ENCODE results near the gene NR5A1. TPM values are rescaled to one million over a fixed set of nuclear protein-coding genes. Genes with fewer than 3 reads are reported as not detected.
A peak's percentile ranks its signal among the peaks of the same experiment; 100 is the strongest.

The NR5A1 gene
- not detected for total RNA-seq
- long read RNA-seq = 0 reads

DNA sequence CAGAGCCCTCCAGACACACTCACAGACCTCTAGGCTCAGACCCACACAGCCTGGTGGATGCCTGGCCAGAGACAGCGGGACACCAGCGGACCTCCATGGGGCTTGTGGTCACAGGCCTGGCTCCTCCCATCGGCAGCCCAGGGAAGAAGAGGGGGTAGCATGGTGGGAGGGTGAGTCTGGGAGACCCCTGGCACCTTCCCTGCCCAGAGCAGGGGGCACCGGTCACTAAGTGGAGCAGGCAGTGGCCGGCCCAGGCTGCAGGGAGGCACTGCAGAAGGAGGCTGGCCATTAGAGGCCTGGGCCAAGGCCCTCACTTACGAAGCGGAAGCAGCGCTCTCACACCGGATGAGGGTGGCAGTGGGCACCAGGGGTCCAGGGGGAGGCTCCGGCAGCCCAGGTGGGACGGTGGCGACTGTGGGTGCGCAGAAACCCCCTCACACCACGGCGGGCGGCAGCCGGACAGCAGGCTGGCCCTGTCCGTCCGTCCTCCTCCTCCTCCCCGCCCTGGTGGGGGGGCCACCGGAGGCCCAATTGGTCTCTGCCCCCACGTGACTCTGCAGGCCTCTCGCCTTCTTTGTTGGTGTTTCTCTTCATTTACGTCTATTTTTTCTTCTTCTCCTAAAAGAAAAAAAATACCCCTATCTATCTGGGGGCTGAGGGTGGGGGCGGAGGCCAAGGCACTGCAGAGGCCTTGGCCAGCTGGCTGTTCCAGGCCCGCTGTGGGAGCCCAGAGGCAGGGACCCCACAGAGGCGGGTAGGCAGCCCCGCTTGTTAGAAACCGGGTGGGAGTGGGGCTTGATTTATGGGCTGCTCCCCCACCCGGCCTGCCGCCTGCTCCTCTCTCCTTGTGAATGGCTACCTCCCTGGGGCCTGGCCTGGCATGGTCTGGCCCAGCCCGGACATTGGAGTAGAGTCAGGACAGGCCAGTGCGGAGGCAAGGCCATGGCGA, at the start of gene NR5A1:
Gene NR5A1, minus strand, starts transcription at position 469 of the 949 bp plus-strand sequence. CDS start 4,004 bp downstream, outside the sequence.
- ATAC-seq (no peak), DNase-seq (no peak)
- intact Hi-C loops (cut with DNase I, micrococcal nuclease) = no loop called here

DNA sequence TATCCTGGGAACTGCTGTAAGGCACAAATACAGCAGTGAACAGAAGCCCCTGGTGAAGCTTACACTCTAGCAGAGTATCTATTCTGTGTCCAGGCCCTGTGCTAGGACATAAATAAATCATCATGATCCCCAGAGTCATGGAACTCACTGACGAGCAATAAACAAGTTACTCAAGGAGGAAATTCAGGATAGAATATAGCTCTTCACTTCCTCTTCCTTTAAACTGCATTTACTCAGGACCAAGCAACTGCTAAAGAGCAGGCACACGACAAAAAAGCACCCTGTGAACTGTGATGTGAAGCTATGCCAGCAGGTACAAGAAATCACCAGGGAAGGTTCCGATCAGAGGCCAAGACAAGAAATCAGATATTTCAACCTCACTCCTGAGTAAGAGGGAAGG, 47.8 kb upstream of the NR5A1 start:
- intact Hi-C loops (cut with DNase I, micrococcal nuclease) = no loop called here
- no peak for DNase-seq

DNA sequence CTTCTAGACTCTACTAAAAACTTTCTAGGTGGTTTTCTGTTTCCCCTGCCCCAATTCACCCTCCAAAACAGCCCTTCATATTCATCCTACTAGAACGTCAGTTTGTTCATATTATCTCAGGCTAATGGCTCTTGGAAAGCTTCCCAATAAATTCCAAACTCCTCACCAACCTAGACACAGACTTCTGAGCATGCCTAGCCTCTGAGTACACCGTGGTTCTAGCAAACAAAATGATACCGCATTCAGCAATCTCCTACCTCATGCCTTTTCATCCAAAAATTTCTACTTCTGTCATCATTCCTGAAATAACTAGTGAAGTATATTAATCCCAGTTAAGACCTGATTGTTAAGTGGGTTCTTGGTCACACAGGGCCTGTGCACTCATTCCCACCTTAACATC, 46.5 kb upstream of the NR5A1 start:
- intact Hi-C loops (cut with DNase I, micrococcal nuclease) = loop anchor here in 1 of 2 donors (5.0 kb wide), 1 partner anchor 159 kb away; no protein-coding TSS in a partner anchor
- DNase-seq (no peak), ATAC-seq (no peak)

More for the DNA sequence above, 47.8 kb upstream of the NR5A1 start:
- peak; percentile 86 for ATAC-seq

DNA sequence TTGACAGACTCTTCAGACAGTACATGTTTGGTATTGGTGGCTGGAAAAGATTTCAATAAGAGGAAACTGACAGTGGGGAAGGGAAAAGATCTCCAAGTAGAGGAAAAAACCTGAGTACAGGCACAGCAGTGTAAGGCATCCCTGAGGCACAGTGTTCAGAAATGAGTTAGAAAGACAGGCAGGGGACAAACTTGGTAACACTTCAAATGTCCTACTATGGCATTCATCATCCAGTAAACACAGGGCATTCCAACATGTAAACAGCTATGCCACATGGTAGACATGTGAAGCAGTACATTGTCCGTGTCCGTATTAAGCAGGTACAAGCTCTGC, 45.0 kb upstream of the NR5A1 start:
- intact Hi-C loops (cut with DNase I, micrococcal nuclease) = loop anchor here in 1 of 2 donors (5.0 kb wide), 1 partner anchor 160 kb away; no protein-coding TSS in a partner anchor
- ATAC-seq (no peak), DNase-seq (no peak)

DNA sequence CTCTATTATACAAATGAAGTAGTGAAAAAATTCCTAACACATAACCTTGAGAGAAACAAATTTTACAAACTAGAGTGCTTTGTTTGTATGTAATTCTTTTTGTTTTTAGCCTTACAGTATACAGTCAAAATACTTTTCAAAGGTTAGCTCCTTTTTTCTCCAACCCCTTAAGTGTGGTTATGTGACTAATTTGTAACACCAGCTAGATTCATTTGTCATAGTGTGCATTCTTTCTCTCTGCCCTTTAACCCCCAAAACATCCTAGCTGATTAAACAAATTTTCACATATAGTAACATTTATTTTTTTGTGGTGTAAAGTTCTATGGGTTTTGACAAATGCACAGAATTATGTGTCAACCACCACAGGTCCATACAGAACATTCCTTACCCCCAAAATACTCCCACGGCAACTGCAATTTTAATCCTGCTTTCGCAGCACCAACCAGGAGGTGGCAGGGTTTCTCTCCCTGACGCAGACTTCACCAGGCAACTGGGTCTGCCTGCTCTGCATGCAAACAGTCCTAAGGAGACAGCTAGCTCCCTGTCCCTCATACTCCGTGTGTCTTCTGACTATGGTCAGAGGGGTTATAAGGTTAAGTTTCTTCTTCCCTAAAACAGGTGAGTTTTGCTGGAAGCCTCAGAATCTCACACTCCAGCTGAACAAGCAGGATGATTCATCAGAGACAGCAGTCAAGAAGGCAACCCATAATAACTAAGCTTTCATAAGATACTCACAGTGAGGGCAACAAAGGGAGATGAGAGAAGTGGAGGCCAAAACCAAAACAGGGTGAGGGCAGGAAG, 44.5 kb upstream of the NR5A1 start:
- DNase-seq = peak; percentile 38 to 50
- intact Hi-C loops (cut with DNase I, micrococcal nuclease) = loop anchor here in 1 of 2 donors (5.0 kb wide), 1 partner anchor 161 kb away; no protein-coding TSS in a partner anchor

DNA sequence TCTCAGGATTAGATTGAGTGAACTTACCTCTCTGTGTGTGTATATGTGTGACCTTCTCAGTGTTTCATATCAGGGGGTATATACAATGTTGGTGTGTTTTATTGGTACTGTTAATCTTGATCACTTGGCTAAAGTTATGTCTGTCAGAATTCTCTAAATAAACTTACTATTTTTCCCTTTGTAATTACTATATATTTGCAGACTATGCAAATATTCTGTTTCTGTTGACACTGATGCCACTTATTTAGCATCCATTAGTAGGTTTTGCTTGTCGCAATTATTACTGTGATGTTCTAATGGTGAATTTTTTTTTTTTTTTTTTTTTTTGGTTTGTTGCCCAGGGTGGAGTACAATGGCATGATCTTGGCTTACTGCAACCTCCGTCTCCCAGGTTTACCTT, 42.9 kb upstream of the NR5A1 start:
- intact Hi-C loops (cut with DNase I, micrococcal nuclease) = loop anchor here in 1 of 2 donors (5.0 kb wide), 1 partner anchor 162 kb away; no protein-coding TSS in a partner anchor
- no peak for DNase-seq
- ATAC-seq = no peak

More for the DNA sequence above, 44.5 kb upstream of the NR5A1 start:
- peak; percentile 67 for ATAC-seq

DNA sequence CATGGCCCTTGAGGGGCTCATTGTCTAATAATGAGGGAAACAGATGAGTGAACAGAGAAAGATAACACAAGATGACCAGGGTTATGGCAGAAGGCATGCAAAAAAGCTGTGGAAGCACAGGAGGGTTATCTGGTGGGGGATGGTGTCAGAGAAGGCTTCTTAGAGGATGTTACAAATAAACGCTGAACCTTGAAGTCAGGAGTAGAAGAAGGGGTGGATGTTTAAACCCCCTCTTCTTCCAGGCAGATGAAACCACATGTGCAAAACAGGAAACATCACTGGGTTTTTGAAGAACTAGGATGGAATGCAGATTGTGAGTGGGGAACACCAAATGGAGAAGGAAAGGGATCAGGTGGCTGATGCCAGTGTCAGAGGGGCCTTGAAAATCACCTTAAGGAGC, 41.8 kb upstream of the NR5A1 start:
- intact Hi-C loops (cut with DNase I, micrococcal nuclease) = no loop called here
- ATAC-seq (no peak), DNase-seq (no peak)

DNA sequence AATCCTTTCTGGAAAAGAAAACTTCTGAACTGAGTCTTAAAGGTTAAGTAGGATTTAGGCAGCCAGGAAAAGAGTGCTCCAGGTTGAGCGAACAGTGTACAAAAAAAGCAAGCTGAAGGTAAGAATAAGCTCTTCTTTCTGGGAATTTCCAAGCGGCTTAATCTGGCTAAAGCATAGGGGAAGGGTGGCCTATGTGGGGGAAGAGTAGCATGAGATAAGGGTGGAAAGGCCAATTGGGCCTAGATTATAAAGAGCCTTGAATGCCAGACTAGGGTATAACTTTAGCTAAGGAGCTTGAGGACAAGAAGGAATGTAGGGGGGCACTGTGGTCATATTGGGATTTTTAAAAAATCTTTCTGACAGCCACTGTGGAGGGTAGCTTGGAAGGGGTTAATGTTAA, 37.3 kb upstream of the NR5A1 start:
- ATAC-seq = no peak
- intact Hi-C loops (cut with DNase I, micrococcal nuclease) = no loop called here
- no peak for DNase-seq

DNA sequence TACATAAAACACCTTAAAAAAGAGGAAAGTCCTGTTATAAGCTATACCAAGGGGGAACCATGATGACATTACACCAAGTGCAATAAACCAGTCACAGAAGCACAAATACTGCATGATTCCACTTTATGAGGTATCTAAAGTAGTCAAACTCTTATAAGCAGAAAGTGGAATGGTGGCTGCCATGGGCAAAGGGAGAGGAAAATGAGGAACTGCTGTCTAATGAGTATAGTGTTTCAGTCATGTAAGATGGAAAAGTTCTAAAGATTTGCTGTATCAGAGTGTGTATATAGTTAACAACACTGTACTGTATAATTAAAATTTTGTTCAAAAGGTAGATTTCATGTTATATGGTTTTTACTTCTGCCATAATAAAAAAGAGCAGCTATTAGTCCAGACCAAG, 34.6 kb upstream of the NR5A1 start:
- DNase-seq (no peak), ATAC-seq (no peak)
- intact Hi-C loops (cut with DNase I, micrococcal nuclease) = no loop called here

DNA sequence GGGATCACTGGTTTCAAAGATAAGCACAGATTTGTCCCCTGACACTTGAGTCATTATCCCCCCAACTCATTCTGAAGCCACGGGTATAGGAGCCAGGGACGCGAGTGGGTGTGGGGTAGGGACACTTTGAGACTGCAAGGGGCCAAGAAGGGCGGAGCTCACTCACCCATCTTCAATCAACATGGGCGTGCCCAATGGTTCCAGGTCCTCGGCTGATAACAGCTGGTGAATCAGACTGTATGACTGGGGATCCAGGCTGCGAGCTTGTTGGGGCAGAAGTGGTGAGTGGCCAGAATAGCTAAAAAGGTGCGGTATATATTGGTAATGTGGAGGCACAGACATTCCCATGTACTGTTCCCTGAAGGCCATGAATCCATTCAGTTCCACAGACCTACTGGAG, 30.7 kb upstream of the NR5A1 start:
- intact Hi-C loops (cut with DNase I, micrococcal nuclease) = no loop called here
- DNase-seq = peak in 1 of 2 donors; percentile 22
- peak; percentile 87 for ATAC-seq

DNA sequence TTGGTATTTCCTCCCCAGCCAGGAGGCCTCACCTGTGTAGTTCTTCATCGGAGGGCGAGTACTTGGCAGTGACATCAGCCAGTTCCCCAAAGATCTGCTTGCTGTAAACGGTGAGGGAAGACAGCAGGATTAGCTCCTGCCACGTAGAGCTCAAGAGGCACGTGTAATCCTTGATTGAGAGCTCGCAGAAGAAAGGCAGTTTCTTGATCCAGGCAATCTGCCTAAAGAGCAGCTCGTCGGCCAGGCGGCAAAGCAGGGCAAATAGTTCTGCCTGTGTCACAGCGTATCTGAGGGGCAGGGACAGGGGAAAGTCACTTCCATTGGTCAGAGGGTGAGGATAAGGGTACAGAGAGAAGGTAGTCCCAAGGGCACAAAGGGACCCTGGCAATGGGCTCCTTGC, 28.6 kb upstream of the NR5A1 start:
- no peak for DNase-seq
- ATAC-seq = no peak
- intact Hi-C loops (cut with DNase I, micrococcal nuclease) = no loop called here

DNA sequence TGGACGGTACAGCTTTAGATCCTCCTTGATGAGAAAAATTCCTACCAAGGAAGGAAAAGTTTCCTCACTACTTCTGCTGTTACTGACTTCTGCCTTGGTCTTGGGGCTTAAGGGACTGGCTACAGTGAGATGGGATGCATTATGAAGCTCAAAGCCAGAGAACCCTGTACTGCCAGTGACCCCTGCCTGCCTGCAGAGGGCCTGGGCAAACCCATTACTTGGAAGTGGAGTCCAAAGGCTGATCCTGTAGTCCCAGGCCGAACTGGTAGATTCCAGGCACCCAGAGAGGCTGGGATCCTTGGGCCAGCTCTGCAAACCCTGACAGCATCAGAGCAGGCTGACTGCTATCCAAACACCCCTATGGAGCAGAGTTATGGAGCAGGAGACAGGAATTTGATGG, 25.7 kb upstream of the NR5A1 start:
- ATAC-seq (no peak), DNase-seq (no peak)
- intact Hi-C loops (cut with DNase I, micrococcal nuclease) = no loop called here

DNA sequence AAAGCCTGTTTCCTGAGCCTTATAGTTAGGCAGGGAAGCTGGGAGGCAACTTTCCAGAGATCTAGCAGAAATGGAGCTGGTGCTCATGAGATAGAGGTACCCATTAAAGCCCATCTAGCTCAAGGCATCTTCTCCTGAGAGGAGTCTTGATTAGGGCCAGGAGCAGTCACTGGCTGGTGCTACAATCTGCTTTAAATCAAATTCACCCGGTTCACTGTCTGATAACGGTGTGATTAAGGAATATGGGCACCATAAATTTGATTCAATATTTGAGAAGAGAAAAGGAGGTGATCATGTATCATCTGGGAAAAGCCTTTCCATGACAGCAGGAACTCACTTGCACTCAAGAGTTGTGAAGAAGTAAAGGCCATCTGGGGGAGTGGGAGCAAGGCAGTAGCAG, 23.9 kb upstream of the NR5A1 start:
- intact Hi-C loops (cut with DNase I, micrococcal nuclease) = no loop called here
- no peak for ATAC-seq
- DNase-seq = no peak

DNA sequence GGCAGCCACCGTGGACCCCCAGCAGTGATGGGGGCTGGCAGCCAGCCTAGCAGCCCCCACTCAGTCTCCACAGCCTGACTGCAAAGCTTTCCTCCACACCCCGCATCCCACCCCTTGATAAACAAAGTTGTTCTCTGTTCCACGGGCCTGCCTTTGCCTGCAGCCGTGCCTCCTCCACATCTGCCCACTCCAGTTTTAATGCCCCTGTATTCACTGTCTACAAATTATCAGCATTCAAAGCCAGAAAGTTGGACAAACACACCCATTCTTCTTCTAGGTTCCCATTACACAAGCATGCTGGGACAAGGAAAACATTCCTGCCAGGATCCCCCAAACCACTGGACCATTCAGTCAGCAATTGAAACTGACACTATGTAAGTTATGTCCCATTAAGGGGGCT, 23.0 kb upstream of the NR5A1 start:
- ATAC-seq (no peak), DNase-seq (no peak)
- intact Hi-C loops (cut with DNase I, micrococcal nuclease) = no loop called here

DNA sequence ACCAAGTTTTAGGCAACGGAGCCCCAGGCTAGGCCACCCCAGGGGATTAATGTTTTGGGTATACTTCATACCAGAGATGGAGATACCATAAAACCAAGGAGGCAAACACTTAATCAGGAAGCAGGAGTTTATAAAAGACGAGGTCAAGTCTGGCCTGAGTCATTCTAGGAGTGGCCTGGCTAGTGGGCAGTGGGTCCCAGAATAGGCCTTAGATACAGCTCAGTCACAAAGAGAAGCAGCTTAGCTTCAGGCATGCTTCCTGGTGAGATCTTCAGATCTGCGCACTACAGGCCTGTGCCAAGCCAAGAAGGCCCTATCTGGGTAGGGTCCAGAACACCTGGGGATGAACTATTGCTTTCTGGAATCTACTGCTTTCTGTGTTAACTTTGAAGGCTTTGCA, 20.6 kb upstream of the NR5A1 start:
- intact Hi-C loops (cut with DNase I, micrococcal nuclease) = no loop called here
- ATAC-seq = peak; percentile 41
- no peak for DNase-seq

DNA sequence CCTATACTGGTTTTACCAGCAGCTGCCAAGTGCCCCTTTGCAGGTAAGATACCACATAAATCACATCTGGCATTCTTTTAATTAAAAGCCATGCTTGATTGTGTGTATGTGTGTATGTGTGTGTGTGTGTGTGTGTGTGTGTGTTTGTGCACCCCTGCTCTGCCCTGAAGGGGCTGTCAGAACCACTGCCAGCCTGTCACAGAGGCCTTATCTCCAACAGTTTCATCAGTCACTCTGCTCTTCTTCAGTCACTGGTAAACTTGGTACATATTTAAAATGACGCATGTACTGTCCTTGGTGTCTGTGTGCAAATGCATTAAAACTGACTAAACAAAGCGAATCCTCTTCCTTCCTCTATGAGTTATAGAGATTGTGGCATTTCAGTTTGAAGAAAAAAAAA, 19.0 kb upstream of the NR5A1 start:
- intact Hi-C loops (cut with DNase I, micrococcal nuclease) = no loop called here
- no peak for ATAC-seq
- DNase-seq = no peak

DNA sequence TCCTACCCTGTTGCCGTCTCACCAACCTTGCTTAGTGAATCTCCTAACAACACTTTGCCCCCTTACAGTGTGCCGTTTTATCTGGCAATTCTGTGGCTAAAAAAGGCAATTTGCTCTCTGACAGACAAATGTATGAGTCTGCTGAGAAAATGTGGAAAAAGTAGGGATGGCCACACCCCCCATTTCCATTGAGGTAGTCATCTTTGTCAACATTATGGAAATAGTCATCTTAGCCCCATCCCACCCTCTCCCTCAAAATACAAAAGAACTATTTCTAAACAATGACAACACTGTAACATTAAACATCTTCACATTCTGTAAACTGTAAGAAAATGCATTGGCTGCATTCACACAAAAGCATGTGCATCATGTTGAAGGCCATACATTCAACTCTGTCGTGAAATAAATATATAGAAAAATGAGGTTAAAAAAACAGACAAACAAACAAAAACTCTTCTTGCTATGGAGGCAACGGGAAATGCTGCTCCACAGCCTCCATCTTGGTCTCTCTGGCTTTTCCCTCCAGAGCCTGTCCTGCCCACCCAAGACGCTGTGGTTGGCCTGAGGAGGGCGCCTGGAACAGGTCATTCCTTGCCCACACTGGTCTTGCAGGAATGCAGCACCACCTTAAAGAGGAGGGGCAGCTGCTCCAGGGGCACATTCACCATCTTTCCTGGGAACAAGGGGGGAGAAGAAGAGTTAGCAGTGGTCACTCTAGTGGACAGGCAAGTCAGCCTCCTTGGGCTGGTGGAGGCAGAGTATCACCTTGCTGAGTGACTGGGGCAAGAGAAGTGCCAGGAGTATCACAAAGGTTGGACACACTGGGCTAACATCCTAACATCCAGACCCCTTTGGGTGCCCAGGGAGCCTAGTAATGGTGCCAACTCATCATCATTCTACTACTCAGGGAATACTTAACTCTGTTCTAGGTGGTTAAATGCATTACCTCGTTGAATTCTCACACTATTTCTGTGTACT, 15.2 kb upstream of the NR5A1 start:
- DNase-seq = no peak
- intact Hi-C loops (cut with DNase I, micrococcal nuclease) = no loop called here
- no peak for ATAC-seq

DNA sequence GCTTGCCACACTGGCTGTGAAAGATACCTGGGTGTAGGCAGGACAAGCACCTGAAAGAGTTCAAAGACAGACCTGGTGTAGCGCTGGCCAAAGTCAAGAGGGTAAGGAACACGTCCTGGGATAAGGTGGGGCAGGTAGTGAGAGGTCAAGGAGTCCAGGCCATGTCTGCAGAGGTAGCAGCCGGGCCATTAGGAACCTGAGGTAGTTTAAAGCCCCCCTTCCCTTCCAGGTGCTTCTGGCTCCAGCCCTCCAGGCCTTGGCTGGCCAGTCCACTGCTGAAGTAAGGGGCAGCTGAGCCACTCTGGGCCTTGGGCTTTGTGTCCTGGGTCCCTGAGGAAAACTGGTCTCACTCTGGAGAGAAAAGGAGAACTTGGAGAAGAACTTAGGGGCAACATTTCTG, 13.9 kb upstream of the NR5A1 start:
- intact Hi-C loops (cut with DNase I, micrococcal nuclease) = no loop called here
- DNase-seq (no peak), ATAC-seq (no peak)

DNA sequence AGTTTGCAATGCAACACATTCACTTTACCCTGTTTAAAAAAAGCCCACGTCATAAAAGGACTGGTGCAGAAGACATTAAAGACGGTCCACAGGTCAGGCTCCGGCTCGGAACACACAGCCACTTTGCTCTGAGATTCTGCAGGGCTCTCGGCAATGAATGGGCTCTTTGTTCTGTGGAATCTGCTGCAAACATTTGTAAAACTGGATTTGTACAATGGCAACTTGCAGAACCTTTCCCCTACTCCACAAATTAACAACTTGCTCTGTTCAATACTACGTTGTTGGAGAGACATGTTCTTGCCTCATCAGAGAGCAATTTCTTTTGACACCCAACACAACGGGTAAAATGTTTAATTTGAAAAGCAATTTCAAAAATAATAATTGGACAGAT, 13.0 kb upstream of the NR5A1 start:
- intact Hi-C loops (cut with DNase I, micrococcal nuclease) = no loop called here
- peak; percentile 84 for ATAC-seq
- DNase-seq = no peak

All from left colon (tissue), 2 donors.